Measurements from ENCODE around the gene SLC4A8. TPM values are rescaled to one million over a fixed set of nuclear protein-coding genes. Genes with fewer than 3 reads are reported as not detected.

Gene SLC4A8
- total RNA-seq, 4 donors from 2014 or later = 0.46 to 1.7 (median 0.90) TPM

GRCh38 chr12:51473947-51474346 is 49.3 kb downstream of the SLC4A8 start:
- Histone ChIP-seq H3K27ac (replicated peaks in 1 of 4) (no peak overlapping the region), H3K4me3 (no peak overlapping the region), H3K36me3 (no peaks in the 10 kb centered on the region), H3K27me3 (no peaks in the 10 kb centered on the region), H3K4me1 (no peaks in the 10 kb centered on the region), H3K9me3 (no peaks in the 10 kb centered on the region)
- TF ChIP-seq POLR2AphosphoS5 (IDR thresholded peaks at IDR 0.05) (no peak), EP300 (IDR thresholded peaks at IDR 0.05) (no peak), CTCF (IDR thresholded peaks at IDR 0.05) (no peak), POLR2A (IDR thresholded peaks at IDR 0.05; ENCODE audit: low read depth) (no peak)
- intact Hi-C loops (cut with DNase I) = no loop called here
- 96% methylated on average over 2 of the region's 2 CpGs for WGBS
- no peak for DNase-seq (ENCODE audit: extremely low spot score)

GRCh38 chr12:51475543-51475942 is 50.9 kb downstream of the SLC4A8 start:
- no peaks in the 10 kb centered on the region for H3K36me3 ChIP-seq
- H3K4me1 ChIP-seq = no peaks in the 10 kb centered on the region
- no peak overlapping the region for H3K27ac ChIP-seq (replicated peaks in 1 of 4)
- no peaks in the 10 kb centered on the region for H3K9me3 ChIP-seq
- no peaks in the 10 kb centered on the region for H3K27me3 ChIP-seq
- H3K4me3 ChIP-seq = no peak overlapping the region
- TF ChIP-seq POLR2AphosphoS5 (IDR thresholded peaks at IDR 0.05) (no peak), CTCF (IDR thresholded peaks at IDR 0.05) (no peak), EP300 (IDR thresholded peaks at IDR 0.05) (no peak), POLR2A (IDR thresholded peaks at IDR 0.05; ENCODE audit: low read depth) (no peak)
- DNase-seq (ENCODE audit: extremely low spot score) = no peak
- intact Hi-C loops (cut with DNase I) = no loop called here
- 82% methylated on average over 1 of the region's 1 CpG for WGBS

DNA sequence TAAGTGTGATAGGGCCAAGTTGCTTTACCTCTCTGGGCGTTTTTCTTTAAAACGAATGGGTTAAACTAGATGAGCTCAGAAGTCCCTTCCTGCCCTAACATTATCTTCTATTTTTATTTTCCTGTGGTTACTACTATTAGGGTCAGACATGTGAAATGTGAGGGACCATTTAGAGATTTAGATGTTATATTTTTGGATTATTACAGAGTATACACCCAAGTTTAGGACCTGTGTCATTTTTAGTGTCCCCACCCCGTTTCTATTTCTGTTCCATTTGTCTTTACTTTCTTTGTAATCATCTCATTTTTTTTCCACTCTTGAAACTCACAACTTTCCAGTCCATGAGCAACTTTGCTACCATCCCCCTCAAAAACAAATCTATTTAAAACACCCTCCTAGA is 56.3 kb downstream of the SLC4A8 start:
- intact Hi-C loops (cut with DNase I) = no loop called here
- Histone ChIP-seq H3K27ac (replicated peaks in 1 of 4) (no peak overlapping the region), H3K4me3 (no peak overlapping the region), H3K9me3 (no peaks in the 10 kb centered on the region), H3K27me3 (no peaks in the 10 kb centered on the region), H3K4me1 (no peaks in the 10 kb centered on the region), H3K36me3 (no peaks in the 10 kb centered on the region)
- 90% methylated on average over 3 of the region's 3 CpGs for WGBS
- no peak for DNase-seq (ENCODE audit: extremely low spot score)
- TF ChIP-seq CTCF (IDR thresholded peaks at IDR 0.05) (no peak), EP300 (IDR thresholded peaks at IDR 0.05) (no peak)

GRCh38 chr12:51482929-51483697 is 58.5 kb downstream of the SLC4A8 start:
- no peak overlapping the region for H3K27ac ChIP-seq (replicated peaks in 1 of 4)
- TF ChIP-seq POLR2AphosphoS5 (IDR thresholded peaks at IDR 0.05) (no peak), POLR2A (IDR thresholded peaks at IDR 0.05; ENCODE audit: low read depth) (no peak)
- no peaks in the 10 kb centered on the region for H3K4me1 ChIP-seq
- no peak for DNase-seq (ENCODE audit: extremely low spot score)
- WGBS = 59% methylated on average over 3 of the region's 3 CpGs
- no peak overlapping the region for H3K4me3 ChIP-seq
- H3K27me3 ChIP-seq = no peaks in the 10 kb centered on the region
- H3K36me3 ChIP-seq = no peaks in the 10 kb centered on the region
- intact Hi-C loops (cut with DNase I) = no loop called here
- H3K9me3 ChIP-seq = no peaks in the 10 kb centered on the region

GRCh38 chr12:51484119-51484518 is 59.5 kb downstream of the SLC4A8 start:
- WGBS = 96% methylated on average over 3 of the region's 3 CpGs

More at GRCh38 chr12:51484119-51484518, 59.5 kb downstream of the SLC4A8 start:
- H3K9me3 ChIP-seq = no peaks in the 10 kb centered on the region
- no peaks in the 10 kb centered on the region for H3K4me1 ChIP-seq
- H3K36me3 ChIP-seq = no peaks in the 10 kb centered on the region
- intact Hi-C loops (cut with DNase I) = no loop called here
- H3K27me3 ChIP-seq = no peaks in the 10 kb centered on the region
- no peak overlapping the region for H3K27ac ChIP-seq (replicated peaks in 1 of 4)
- DNase-seq (ENCODE audit: extremely low spot score) = no peak
- TF ChIP-seq POLR2A (IDR thresholded peaks at IDR 0.05; ENCODE audit: low read depth) (no peak), EP300 (IDR thresholded peaks at IDR 0.05) (no peak), POLR2AphosphoS5 (IDR thresholded peaks at IDR 0.05) (no peak), CTCF (IDR thresholded peaks at IDR 0.05) (no peak)
- H3K4me3 ChIP-seq = no peak overlapping the region
